CMK (cell line): Measurements from ENCODE around the gene TGFB3.
"Not testable (repeated sequence)": the region's sequence is repeated elsewhere in the genome, so short reads cannot be mapped to it uniquely, and the experiment has no call there.

Source experiments
- DNase-seq: peaks from one replicate; pipeline ENCODE4 v3.0.0-alpha.2; 2010; ENCODE audit warnings: low read depth

The TGFB3 gene

DNA sequence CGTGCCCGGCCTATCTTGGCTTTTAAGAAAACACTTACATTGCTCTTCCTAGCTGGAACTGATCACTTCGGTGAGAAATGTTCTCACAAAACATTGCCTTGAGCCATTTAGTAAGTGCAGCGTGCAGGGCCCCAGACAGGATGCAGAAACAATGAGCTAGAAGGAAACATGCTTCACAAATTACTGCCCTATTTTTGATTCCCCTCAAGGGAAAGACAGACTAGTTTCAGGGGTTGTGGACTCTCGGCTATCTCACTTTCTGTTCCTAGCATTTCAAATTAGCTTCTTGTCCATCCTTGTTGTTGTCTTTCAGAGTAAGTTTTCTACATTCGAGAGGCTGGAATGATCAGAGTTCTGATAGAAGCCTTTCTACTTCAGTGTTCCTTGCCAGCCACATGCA lies 21.6 kb downstream of the TGFB3 start:
- no peak for DNase-seq

DNA sequence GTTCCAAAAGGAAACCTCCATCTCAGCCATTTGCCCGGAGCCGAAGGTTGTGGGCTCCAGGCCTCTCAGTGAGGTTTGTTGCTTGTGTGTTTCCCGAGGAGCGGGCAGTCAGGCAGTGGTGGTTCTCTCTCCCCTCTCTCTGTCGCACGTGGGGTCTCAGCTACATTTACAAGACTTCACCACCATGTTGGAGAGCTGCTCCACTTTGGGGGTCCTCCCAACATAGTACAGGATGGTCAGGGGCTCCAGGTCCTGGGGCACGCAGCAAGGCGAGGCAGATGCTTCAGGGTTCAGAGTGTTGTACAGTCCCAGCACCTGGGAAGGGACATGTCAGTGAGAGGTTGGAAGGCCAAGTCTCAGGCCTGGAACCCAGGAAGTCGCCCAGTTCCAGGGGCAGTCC lies 22.8 kb downstream of the TGFB3 start:
- DNase-seq: no peak

DNA sequence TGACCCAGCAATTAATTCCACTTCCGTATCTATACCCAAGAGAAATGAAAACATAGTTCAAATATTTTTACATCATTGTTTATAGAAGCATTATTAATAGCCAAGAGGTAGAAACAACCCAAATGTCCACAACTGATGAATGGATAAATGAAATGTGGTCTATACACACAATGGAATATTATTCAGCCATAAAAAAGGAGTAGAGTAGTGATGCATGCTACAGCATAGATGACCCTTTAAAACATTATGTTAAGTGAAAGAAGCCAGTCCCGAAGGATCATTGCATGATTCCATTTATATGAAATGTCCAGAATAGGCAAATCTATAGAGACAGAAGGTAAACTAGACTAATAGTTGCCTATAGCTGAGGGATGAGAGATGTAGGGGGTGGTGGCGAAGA lies 29.3 kb downstream of the TGFB3 start:
- DNase-seq: no peak

DNA sequence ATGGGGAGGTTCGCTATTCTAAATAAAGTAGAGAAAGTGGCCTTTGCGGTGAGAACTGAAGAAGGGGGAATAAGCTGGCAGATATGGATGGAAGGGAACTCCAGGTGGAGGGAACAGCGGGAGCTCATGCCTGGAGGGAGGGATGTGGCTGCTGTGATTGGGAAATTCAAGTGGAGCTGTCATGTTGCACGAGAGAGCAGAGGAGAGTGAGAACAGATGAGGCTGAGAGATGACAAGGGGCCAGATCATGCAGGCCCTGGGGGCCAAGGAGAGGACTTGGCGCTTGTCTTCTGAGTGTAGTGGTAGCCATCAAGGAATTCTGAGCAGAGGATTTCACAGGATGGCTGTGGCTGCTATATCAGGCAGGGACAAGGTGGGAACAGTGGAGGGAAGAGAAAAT lies 35.0 kb downstream of the TGFB3 start:
- DNase-seq: no peak

DNA sequence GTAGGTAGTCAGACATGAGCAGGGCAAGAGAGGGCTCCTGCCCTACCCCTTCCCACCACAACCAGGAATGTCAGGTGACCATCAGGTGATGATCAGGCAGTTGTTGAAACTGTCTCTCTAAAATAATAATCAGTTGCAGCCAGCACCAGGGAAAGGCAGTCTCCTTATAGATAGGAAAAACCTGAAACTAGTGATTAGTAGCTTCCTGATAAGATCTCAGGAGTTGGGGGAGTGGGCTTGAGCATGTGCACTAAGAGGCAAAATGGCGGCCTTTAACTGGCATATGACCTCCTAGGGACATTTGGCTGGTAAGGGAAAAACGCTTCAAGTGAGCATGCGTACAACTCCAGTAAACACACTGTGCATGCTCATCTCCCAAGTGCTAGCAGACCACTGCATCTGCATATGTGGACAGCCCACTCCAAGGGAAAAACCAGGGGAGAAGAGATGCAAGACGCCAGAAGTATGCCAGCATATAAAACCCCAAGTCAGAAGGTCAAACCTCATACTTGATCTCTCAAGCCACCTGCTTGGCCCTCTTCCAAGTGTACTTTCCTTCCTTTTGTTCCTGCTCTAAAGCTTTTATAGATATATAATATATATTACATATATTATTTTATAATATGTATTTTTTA lies 37.1 kb downstream of the TGFB3 start:
- DNase-seq: no peak

DNA sequence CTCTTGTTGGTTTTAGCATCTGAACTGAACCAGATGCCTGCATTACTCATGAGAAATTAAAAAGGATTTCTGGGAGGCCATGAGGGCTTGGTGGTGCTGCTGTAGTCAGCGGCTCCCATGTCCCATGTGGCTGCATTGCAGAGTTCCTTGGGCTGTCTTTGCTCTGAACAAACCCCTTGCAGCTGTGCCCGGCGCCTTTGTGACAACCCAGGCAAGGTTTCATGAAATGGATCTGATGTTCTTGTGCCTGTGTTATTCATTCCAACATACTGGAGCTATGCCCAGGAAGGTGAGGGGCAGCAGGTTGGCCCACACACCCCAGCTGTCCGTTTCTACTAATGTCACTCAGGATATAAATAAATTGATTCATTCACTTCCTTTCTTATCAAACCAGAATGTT lies 40.8 kb downstream of the TGFB3 start:
- no peak for DNase-seq

DNA sequence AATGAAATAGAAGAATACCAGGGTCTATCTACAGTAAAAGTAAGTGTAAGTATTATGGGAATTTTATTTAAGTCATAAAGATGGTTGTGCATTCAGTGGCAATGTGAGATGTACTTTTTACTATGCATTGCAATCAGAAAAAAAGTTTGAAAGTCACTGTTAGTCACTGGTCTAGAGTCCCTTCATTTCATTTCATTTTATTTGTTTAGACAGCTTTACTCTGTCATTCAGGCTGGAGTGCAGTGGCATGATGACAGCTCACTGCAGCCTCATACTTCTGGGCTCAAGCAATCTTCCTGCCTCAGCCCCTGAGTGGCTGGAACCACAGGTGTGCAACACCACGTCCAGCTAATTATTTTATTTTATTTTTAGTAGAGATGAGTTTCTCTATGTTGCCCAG lies 42.6 kb downstream of the TGFB3 start:
- DNase-seq: no peak

DNA sequence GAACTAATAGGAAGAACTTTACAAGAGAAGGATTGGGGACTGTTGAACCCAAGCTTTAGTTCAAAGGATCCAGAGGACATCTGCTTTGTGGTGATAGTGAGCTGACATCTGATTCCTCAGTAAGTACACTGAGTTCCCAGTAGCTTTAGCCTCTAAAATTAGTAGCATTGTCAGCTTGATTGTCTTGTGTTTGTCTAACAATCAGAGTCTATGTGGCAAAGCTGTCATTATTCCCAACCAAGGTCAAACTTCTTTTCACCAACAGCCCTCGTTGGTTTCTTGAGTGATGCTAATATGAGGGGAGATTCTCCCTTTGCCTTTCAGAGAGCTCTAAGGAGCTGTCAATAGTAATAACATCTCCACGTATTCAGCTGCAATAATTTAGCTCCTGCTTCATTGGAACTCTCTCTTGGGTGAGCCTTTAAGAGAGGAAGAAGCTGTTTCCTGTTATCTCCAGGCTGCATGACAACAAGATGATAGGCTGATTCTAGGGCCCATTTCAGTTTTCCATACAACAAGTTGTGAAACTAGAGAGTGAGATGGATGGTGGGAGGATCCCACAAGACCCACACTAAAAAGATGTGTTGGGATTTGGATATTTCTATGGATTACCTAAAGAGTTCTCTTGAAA lies 46.7 kb downstream of the TGFB3 start:
- DNase-seq: no peak

DNA sequence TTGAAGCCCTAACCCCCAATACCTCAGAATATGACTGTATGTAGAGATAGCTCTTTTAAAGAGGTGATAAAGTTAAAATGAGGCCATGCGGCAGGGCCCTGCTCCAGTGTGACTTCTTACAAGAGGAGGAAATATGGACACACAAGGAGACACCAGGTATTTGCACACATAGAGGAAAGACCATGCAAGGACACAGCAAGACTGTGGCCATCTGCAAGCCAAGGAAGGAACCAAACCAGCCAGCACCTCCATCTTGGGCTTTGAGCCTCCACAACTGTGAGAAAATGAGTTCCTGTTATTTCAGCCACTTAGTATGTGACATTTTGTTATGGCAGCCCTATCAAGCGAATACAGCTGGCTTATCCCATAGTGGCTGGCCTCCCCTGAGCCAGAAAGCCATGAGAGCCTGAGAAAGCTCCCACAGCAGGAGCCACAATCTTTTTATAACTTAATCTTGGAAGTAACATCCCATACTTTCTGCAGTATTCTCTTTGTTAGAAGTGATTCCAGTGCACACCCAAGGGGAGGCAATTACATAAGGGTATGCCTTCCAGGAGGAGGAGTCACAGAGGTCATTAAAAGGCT lies 48.0 kb downstream of the TGFB3 start:
- no peak for DNase-seq

DNA sequence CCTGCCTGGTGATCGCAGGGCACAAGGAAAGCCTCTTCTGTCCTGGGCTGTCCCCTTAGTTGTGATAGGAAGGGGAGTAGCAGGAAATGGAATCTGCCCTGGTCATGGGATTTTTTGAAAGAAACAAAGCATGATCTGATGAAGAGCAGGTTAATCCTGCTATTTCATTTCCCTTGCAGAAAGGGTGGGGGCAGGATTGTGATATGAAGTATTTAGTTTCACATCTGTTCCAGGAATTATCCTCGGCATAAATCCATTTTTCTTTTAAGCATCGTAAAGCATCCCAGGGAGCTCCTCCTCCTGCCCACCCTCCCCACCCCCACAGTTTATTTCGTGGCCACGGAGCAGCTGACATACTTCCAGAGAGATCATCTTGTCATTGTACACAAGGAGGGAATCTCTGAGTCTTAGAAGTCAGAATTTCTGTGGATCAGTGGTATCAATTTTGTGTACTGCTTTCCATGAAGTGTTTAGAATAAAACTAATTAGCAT lies 53.1 kb downstream of the TGFB3 start:
- DNase-seq: no peak

DNA sequence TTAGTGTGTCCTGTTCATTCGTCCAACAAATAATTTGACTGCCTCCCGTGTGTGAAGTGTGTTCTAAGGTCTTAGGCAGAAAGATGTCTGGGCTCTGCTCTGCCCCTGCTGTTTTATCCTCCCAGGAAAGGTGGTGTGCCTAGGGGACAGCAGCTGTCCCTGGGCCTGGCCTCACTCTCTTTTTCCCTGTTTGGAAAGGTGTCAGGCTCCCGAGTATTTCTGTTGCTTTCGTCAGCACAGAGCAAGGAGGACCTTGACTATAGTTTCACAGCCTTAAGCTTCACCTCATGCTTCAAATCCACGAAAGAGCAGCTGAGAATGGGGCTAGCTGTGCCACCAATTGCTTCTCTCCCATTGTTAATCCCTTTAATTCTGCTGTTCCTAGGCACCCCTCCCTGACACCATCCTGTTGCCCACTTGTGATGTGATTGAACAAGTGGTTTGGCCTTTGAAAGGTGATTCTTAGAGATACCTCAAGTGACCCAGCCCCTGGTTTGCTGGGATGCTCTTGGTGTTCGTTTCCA lies 54.2 kb downstream of the TGFB3 start:
- DNase-seq: no peak

DNA sequence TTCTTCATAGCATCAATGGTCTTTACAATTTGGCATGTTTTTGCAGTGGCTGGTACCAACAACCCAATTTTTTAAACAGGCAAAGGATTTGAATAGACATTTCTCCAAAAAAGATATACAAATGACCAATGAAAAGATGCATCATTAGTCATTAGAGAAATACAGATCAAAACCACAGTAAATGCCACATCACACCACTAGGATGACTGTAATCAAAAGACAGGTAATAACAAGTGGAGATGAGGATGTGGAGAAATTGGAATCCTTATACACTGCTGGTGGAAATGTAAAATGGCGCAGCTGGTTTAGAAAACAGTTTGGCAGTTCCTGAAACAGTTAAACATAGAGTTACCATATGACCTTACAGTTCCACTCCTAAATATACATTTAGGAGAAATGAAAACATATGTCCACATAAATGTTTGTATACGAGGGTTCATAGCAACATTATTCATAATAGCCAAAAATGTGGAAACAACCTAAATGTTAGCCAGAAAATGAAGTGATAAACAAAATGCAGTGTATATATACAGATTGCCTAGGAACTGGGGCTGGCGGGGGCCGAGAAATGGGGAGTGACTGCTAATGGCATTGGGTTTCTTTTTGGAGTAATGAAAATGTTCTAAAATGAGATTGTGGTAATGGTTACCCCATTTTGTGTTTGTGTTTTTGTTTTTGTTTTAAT lies 55.2 kb downstream of the TGFB3 start:
- DNase-seq: no peak

DNA sequence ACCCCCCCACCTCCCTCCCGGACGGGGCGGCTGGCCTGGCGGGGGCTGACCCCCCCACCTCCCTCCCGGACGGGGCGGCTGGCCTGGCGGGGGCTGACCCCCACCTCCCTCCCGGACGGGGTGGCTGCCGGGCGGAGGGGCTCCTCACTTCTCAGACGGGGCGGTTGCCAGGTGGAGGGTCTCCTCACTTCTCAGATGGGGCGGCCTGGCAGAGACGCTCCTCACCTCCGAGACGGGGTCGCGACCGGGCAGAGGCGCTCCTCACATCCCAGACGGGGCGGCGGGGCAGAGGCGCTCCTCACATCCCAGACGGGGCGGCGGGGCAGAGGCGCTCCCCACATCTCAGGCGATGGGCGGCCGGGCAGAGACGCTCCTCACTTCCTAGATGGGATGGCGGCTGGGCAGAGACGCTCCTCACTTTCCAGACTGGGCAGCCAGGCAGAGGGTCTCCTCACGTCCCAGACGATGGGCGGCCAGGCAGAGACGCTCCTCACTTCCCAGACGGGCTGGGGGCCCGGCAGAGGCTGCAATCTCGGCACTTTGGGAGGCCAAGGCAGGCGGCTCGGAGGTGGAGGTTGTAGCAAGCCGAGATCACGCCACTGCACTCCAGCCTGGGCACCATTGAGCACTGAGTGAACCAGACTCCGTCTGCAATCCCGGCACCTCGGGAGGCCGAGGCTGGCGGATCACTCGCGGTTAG lies 56.5 kb downstream of the TGFB3 start:
- DNase-seq: not testable (repeated sequence)

DNA sequence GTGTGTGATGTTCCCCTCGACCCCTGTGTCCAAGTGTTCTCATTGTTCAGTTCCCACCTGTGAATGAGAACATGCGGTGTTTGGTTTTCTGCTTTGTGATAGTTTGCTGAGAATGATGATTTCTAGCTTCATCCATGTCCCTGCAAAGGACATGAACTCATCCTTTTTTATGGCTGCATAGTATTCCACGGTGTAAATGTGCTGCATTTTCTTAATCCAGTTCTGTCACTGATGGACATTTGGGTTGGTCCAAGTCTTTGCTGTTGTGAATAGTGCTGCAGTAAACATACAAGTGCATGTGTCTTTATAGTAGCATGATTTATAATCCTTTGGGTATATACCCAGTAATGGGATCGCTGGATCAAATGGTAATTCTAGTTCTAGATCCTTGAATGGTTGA lies 61.4 kb downstream of the TGFB3 start:
- DNase-seq: not testable (repeated sequence)

DNA sequence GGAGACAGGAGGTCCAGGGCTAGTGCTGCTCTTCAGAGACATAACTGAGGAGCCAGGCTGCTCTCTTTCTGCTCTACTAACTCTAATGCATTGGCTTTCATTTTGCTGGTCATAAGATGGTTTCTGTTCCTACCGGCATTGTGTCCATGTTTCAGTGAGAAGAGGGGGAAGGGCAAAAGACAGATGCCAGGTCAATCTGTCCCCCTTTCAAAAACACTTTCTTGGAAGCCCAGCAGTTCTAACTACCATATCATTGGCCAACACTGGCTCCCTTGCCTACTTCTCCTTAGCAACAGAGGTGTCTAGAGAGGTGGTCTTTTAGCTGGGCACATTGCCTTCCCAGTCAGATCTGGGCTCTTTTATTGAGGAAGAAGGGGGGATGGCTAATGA lies 63.9 kb downstream of the TGFB3 start:
- DNase-seq: no peak

DNA sequence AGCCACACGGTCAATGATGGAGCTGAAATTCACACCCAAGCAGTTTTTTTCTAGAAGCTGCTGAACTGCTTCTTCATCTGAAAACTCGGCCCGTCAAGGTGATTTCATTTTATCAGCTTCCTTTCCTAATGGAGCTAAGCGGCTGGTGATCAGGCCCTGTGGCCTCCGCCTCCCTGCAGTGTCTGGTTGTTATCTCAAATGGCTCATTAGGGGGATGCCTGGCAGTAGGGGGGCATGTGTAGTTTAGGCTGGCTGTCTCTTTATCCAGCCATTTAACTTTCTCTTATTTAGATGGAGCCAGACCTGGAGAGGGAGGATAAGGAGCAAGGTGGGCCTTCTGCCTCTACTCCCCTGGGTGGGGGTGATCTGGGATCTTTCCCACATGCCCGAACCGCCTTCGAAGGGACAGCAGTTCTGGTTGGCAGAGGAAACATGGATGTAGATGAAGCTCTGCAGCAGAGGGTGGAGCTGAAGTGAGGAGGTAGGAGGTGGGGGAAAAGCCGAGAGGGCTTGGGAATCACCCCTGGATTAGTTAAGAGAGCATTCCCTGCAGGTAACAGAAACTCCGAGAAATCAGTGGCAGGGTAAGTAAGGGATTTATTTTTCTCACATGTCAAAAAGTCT lies 64.4 kb downstream of the TGFB3 start:
- DNase-seq: no peak

DNA sequence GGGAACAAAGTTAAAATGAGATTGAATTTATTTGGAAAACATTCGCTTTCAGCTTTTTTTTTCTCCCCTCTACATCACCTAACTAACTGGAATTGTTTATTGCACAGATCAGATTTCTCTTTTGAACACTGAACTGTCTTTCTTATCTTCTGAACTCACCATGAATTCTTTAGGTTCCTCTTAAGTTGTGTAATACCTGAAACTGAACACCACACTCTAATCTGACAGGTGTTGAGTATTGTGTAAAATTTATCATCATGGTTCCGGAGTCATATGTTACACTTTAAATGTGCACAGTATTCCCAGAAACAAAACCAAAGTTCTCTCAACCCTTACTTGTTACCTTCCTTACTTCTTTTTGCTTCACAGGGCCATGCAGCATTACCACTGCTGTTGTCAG lies 66.8 kb downstream of the TGFB3 start:
- no peak for DNase-seq

DNA sequence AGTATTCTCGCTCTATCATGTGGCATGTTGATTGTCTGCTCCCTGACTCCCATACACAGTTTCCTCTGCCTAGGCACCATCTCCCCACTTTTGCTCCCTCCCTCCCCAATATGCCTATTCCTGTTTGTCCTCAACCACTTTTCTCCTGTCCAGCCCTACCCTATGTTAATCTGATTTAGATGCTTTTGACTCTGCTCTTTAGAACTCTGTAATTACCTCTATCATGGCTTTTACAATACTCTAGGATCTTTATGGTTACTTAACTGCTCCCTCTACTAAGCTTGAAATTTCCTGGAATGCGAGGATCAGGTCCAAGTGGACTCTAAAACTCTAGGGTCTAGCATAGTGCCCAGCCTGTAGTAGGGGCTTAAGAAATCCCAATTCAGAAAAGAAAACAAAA lies 68.6 kb downstream of the TGFB3 start:
- DNase-seq: no peak

DNA sequence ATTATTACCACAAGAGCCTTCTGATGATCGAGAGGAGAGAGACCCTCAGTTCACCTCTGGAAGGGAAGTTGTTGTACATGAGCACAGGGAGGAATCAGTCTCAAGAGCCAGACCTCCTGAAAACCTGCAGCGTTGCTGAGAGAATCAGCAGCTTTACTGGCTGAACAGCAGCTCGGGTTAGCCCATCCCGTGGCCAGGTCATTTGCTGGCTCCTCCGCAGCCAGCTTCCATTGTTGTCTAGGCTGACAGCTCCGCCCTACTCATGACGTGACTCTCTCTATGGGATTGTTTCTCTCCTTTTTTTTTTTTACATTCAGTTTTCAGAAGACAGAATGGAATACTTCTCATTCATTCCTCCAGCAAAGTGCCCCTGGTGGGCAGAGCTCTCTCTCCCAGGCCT lies 69.9 kb downstream of the TGFB3 start:
- no peak for DNase-seq

DNA sequence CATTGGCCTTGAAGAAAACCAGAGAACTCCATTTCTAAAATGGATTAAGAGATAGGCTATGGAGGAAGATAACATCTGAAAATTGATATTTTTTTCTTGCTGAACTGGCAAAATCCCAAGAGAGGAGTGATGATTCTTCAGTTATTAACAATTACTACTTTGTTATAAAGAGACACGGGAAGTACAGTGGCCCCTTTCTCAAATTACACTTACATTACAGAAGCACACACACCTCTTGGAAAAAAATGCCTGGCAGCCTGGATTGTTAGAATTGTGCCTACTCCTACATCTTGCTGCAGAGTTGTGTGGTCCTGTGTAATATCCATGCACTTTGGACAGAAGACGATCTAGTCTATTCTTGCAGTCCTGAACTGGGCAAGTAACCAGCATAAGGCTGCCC lies 71.7 kb downstream of the TGFB3 start:
- DNase-seq: no peak

DNA sequence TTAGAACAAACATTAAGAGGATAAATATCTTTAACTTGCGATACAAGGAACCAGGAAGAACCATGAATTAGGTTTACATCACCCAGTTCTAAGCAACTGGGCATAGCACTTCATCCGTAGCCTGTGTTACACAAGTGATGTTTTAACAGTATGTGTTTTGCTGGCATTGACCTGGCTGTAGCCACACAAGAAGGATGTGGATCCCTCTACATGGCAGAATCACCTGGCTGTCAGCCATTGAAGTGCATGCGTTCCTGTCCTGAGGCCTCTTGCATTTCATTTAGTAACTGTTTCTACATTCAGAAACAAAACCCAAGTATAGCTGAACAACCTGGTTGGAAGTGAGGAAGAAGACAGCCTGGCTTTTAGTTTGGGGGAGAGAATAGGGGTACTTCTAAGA lies 72.2 kb downstream of the TGFB3 start:
- DNase-seq: no peak
